Kidney glomerular epithelial cell (primary cell): Measurements from ENCODE around the gene HEATR5A.
"Not testable (repeated sequence)": the region's sequence is repeated elsewhere in the genome, so short reads cannot be mapped to it uniquely, and the experiment has no call there.

Experiments
- DNase-seq: peaks from one replicate; lab custom pipeline; 2025; lab: John Stamatoyannopoulos, UW

The HEATR5A gene

GRCh38 chr14:31329876-31330521 is 90.4 kb downstream of the HEATR5A start:
- not testable (repeated sequence) for DNase-seq

- DNase-seq, result peak; percentile 2
Observed at GRCh38 chr14:31326111-31326510, 94.2 kb downstream of the HEATR5A start.

DNA sequence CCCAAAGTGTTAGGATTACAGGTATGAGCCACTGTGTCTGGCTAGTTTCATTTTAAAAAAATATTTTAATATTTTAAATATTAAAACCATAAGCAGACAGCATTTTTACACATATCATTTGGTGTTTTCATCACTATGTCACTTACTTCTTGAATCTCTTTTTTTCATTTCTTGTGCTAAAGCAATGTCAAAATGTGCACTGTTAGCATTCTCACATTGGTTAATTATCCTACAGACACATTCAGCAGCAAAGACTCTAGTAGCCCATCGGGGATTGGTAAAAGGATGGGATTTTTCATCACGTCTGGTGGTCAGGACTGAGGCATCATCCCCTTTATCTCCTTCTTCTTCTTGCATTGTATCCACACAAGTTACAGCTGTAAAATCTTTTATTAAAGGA is 96.9 kb downstream of the HEATR5A start:
- DNase-seq, result no peak

DNA sequence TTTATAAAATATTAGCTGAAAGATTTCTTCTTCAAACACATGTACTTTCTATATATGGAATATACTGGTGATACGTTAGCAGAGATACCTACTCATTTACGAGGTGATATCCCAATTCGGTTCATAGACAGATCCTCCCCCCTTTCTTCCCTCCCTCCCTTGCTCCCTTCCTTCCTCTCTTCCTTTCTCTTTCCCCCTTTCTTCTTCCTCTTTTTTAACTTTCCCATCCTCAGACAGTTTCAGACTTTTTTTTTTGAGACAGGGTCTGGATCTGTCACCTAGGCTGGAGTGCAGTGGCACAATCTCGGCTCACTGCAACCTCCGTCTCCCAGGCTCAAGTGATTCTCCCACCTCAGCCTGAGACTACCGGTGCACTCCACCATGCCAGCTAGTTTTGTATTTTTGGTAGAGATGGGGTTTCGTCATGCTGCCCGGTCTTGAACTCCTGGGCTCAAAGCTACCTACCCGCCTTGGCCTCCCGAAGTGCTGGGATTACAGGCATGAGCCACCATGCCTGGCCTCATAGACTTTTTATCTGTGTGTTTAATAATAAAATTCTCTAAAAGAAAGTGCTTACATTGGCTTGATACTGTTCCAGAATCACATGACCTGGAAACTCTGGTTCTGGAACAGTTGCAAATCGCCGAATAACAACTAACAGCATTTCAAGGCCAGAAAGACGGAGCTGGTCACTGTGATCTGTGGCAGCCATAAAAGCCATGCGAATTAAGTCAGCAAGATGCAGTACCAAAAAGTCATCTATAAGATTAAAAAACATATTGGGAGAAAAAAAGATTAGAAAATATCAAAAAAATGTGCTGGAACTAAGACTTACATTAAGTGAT is 99.2 kb downstream of the HEATR5A start:
- DNase-seq, result no peak

DNA sequence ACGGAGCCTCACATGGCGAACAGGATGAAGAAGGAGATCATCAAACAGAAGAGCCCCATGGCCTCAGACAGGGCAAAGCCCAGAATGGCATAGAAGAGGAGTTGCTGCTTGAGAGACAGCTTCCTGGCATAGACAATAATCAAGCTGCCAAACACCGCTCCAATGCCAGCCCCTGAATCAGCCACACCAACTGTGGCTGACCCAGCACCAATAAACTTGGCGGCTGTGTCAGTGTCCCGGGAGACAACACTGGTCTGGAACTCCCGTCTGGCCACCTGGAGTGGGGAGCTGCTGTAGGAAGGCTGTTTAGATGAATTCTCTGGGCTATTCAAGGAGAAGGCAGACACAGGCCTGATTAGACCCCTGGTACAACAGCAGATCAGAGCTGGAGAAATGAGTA is 100.1 kb downstream of the HEATR5A start:
- no peak for DNase-seq

GRCh38 chr14:31319701-31320100 is 100.6 kb downstream of the HEATR5A start:
- DNase-seq, result no peak

GRCh38 chr14:31312934-31313333 is 107.4 kb downstream of the HEATR5A start:
- DNase-seq, result no peak

- not testable (repeated sequence) for DNase-seq
Observed at GRCh38 chr14:31312370-31312769, 108.0 kb downstream of the HEATR5A start.

DNA sequence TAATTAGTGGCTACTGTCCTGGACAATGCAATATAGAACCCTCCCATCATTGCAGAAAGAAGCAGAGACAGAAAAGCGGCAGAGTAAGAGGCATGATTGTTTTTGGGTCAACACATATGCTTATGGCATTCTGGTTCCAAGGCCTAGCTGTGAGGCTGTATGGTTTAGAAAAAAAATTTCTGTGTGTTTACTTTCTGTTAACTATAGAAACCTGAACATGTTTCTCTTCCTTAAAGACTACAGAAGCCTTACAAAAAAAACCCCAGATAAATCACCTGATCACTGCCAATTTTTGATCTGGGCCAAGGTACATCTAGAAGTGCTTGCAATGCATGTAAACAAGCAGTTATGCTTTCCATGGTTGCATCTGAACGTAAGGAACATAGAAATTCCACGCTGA is 112.7 kb downstream of the HEATR5A start:
- no peak for DNase-seq

- DNase-seq, result no peak
Observed at GRCh38 chr14:31307198-31307597, 113.2 kb downstream of the HEATR5A start.

DNA sequence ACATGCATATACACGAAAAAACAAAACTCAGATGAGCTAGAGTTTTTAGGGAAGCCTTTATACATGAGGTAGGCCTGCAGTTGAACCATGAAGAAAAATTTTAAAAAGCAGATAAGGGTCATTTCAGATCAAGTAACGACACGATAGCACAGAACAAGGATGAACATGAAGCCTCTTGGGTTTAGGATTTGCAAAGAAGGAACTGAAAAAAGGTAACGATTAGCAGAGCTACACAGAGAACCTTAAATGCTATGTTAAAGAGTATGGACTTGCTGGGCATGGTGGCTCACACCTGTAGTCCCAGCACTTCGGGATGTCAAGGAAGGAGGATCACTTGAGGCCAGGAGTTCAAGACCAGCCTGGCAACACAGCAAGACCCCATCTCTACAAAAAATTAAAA is 116.7 kb downstream of the HEATR5A start:
- DNase-seq, result no peak

GRCh38 chr14:31300883-31301282 is 119.5 kb downstream of the HEATR5A start:
- no peak for DNase-seq

DNA sequence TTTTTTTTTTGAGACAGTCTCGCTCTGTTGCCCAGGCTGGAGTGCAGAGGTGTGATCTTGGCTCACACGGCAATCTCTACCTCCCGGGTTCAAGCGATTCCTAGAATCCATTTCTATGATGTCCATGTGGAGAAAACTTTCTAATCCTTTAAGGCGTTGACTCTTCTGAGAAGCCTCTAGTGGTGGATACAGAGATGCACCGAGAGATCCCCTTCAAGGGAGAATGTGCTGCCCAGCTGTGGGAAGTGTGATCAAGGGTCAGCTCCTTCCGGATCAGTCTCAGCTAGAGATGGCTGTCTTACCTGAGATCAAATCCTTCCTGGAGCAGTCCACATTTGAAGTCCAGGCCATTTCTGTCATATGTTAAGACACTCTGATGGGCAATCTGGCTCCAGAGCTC is 120.1 kb downstream of the HEATR5A start:
- DNase-seq, result no peak

GRCh38 chr14:31297701-31298344 is 122.5 kb downstream of the HEATR5A start:
- peak; percentile 30 for DNase-seq

GRCh38 chr14:31297112-31297511 is 123.2 kb downstream of the HEATR5A start:
- DNase-seq, result no peak

DNA sequence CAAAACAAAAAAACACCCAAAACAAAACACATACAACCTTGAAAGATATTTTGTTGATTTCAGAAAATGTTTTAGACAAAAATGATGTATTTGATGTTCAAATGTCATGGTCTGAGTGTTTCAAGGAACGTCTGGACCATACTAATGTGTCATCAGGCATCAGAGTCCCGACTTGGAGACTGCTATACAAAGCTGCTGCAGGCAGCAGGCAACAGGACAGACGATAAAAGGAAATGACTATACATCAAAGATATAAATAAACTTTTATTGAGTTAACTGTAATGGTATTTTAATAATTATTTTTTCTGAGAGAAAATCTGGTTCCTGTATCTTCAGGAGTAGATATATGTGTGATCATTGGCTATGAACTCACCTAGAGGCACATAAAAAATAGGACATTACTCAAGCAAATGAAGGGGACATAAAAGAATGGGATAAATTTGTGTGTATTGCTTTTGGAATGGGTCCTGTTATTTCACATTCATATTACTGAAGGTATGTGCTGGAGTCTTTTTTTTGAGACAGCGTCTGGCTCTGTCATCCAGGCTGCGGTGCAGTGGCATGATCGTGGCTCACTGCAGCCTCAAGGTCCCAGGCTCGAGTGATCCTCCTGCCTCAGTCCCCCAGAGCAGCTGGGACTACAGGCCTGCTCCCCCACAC is 125.5 kb downstream of the HEATR5A start:
- DNase-seq, result no peak

DNA sequence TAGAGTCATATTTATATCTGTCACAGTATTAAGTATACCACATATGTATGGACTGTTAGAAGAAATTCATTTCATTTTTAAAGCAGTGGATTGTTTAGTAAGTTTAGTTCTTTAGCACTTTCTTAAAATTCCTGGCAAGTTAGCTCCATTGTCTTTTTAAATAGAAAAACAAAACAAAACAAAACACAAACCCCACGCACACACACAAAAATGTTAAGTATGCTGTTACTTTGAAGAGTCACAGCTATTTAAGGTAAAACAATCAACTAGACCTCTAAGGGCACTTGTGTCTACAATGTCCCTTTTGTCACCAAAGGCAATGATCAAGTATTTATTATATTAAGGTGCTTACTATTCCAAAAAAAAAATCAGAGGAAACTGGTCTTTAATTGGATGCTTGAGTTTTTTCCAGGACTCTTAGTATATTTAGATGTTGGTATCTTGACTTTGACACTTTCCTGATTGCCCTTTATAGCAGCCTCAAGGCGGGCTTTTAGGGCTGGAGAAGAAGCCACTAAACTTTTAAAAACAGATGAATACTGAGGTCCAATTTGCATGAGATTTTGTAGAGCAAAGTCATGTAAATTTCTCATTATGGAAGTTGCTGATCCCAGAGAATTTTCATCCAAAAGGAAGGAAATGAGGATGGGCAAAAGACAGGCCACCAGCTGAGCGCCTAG is 127.3 kb downstream of the HEATR5A start:
- DNase-seq, result no peak

GRCh38 chr14:31291210-31291609 is 129.1 kb downstream of the HEATR5A start:
- no peak for DNase-seq

DNA sequence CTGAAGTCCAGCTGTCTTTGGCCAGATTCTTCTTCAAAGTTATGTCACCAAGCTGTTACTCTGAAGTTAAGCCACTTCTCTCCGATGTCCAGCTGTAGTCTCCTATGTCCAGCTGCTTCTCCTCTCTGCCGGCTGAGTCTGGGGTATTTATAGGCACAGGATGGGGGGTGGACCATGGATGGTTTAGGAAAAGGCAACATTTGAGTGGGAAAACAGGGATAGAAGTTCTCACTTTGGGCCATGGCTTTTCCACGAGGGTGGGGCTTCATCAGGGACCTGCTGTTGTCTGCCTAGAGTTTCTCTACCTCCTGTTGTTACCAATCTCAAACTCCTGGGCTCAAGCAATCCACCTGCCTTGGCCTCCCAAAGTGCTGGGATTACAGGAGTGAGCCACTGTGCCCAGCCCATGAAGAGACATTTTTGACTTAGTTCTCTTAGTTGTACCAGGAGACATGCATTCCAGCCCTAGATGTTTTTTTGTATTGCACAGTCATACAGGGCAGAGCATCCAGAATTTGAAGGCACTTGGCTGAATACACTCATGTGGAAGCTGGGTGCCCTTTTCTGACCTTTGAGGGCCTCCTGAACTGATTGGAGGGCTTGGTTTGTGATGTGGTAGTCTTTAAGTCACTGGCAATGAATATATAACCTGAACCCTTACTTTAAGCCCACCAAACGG is 132.9 kb downstream of the HEATR5A start:
- no peak for DNase-seq

GRCh38 chr14:31286456-31287293 is 133.7 kb downstream of the HEATR5A start:
- DNase-seq, result no peak
